ENCODE measurements around the gene PCDH1.
"Not testable (repeated sequence)": the region's sequence is repeated elsewhere in the genome, so short reads cannot be mapped to it uniquely, and the experiment has no call there.

PCDH1 gene

DNA sequence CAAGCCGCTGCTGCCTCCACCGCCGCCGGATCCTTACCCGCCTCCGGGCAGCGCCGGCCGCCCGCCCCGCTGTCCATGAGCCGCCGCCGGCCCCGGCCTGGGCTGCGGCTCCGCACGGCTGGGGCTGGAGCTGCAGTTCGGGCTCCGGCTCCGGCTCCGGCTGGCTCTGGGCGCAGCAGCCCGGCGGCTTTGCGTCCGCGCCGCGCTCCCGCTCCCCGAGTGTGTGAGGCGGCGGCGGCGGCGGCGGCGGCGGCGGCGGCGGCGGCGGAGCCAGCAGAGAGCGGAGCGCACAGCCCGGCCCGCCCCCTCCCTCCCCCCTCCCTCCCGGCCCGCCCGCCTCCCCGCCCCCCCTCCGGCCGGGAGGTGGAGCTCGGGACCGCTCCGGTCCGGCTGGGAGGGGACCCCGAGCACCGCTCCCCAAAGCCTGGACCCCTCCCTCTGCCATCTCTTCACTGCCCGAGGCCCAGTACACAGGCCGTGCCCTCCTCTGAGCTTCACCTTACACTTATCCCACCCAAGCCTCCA lies at the start of gene PCDH1:
PCDH1 (minus strand) TSS at position 225 of the 525 bp plus-strand sequence; CDS start at position 77, 148 bp downstream.
- DNase-seq: peak in 1 of 2 experiments; percentile 39

DNA sequence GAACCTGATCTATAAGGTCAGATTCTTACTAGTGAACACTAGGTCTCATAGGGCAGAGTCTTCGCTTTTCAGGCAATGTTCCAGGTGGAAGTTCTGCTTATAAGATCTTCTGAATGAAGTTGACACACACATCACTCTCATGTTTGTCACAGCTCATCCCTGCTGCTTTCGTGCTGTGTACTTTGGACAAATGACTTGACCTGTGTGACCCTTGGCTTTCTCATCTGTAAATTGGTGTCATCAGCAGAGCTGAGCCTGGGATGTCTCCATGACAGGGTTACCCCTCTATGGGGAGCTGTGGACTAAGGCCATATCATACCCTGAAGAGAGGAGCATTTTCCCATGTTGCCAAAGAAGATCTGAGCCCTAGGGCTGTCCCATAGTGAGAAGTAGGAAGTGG lies 48.2 kb upstream of the PCDH1 start:
- DNase-seq: no peak

- peak; percentile 97 for DNase-seq
These were observed 45.5 kb upstream of the PCDH1 start, which contains the start of gene DELE1 for GRCh38 chr5:141923448-141924313. TSS of gene DELE1 (plus strand) at chr5:141923871. CDS start at chr5:141923942, 71 bp downstream.

- not testable (repeated sequence) for DNase-seq
These were observed 44.7 kb upstream of the PCDH1 start for GRCh38 chr5:141922827-141923447.

DNA sequence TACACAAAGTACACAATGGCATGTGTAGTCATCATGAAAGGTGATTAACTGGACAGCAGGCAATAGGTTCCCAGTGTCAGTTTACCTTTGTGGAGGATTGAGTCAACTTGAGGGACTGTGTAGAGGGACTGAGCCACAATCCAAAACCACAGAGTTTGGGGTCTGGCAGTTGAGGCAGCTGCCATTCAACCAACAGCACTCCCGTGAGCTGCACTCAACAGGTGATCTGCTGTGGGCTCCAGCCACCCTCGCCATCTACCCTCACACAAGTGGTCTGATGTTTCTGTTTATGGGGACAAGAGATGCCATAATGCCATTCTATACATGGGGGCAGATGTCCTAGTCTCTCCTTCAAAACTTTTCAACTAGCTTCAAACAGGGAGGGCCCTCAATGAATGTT lies 42.6 kb upstream of the PCDH1 start:
- no peak for DNase-seq

GRCh38 chr5:141919218-141920119 lies 41.3 kb upstream of the PCDH1 start:
- no peak for DNase-seq

DNA sequence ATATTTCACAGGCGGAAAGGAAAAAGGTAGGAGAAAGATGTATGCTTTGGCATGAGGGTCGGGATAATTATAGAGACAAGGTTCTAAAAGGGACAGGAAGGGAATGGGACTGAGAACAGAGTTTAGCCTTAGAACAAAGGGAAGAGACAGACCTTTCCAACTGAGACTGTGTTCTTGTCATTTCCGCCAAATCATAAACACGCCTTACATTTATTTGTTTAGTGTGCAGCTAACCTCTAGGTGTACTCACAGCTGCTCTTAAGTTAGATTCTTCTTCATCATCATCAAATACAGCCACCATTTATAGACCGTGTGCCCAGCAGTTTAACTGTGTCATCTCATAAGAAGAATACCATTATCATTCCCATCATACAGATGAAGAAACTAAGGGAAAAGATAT lies 39.5 kb upstream of the PCDH1 start:
- no peak for DNase-seq

- no peak for DNase-seq
These were observed 38.3 kb upstream of the PCDH1 start for GRCh38 chr5:141916522-141916921.

GRCh38 chr5:141915881-141916336 lies 37.7 kb upstream of the PCDH1 start:
- no peak for DNase-seq

- DNase-seq: no peak
These were observed 36.6 kb upstream of the PCDH1 start for GRCh38 chr5:141914797-141915196.

DNA sequence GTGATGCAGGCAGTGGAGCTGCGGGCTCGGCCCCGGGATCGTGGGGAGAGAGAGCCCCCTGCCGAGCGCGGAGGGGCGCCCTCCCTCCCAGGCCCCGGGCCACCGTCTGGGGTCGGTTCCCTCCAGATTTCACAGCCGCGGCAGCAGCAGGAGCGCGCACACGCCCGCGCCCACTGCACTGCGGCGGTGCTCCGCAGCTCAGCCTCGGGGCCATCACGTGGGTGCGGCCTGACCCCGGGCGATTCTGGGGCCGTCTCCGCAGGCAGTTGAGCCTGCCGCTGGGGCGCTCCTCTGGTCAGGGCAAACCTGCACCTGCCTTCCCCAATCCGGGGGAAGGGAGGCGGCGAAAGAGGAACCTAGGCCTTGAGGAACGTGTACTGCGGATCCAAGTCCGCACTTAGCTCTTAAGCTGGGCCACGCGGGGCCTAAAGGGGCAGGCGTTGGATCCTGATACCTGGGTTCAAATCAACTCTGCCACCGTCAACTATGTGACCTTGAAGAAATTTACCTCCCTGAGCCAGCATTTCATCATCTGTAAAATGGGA lies 36.1 kb upstream of the PCDH1 start:
- DNase-seq: peak; percentile 31 to 48

- DNase-seq: no peak
These were observed 35.5 kb upstream of the PCDH1 start for GRCh38 chr5:141913560-141914198.

GRCh38 chr5:141910271-141910673 lies 32.1 kb upstream of the PCDH1 start:
- peak in 1 of 2 experiments; percentile 16 for DNase-seq

DNA sequence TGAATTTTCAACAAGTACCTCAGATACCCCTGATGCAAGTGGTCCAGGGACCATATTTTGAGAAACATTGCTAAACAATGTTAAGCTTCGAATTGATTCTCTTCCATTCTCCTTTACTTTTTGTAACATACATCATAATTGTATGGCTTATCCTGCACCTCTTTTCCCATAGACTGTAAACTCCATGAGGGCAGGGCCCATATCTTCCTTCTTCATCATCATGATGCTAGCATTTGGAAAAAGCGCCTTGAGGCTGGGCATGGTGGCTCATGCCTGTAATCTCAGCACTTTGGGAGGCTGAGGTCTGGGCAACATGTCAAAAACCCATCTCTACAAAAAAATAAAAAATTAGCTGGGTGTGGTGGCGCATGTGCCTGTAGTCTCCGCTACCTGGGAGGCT lies 31.0 kb upstream of the PCDH1 start:
- no peak for DNase-seq

- DNase-seq: no peak
These were observed 30.6 kb upstream of the PCDH1 start for GRCh38 chr5:141908796-141909195.

DNA sequence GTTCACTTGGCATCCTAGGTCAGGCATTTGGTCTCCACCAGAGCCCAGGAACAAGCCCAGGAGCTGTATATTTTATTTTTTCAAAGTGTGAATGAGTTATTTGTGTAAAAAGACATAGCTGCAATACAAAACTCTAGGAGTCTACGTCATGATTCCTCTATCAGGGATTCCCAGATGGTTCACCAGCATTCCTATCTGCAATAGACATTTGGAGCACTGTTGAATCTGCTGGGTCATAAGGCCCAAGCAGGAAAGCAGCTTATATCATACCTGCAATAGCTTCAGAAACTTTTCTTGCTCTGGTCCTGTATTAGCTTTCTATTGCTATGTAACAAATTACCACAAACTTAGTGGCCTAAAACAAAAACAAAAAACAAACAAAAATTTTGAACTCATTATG lies 28.8 kb upstream of the PCDH1 start:
- no peak for DNase-seq

DNA sequence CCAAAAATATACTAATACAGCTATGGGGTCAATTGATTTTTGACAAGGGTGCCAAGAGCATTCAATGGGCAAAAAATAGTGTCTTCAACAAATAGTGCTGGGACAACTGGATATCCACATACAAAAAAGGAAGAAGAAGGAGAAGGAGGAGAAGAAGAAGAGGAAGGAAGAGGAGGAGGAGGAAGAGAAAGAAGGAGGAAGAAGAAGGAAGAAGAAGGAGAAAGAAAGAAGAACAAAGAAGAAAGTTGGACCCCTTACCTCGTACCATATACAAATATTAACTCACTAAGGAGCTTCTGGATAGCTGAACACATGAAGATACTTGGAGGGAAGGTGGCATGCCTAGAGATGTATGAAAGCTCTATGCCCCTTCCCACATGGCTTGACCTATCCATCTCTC lies 28.3 kb upstream of the PCDH1 start:
- DNase-seq: no peak

DNA sequence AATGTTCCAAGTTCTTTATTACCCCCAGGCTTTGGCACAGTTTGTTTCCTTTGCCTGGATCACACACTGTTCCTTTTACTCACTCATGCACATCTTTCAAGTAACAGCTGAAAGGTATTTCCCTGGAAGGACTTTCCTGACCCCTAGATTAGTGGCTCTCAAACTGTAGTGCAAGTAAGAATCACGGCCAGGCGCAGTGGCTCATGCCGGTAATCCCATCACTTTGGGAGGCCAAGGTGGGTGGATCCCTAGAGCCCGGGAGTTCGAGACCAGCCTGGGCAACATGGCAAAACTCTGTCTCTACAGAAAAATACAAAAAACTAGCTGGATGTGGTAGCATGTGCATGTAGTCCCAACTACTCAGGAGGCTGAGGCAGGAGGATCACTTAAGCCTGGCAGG lies 26.3 kb upstream of the PCDH1 start:
- DNase-seq: no peak

- no peak for DNase-seq
These were observed 25.1 kb upstream of the PCDH1 start for GRCh38 chr5:141903261-141903660.

- DNase-seq: no peak
These were observed 24.0 kb upstream of the PCDH1 start for GRCh38 chr5:141902015-141902814.

DNA sequence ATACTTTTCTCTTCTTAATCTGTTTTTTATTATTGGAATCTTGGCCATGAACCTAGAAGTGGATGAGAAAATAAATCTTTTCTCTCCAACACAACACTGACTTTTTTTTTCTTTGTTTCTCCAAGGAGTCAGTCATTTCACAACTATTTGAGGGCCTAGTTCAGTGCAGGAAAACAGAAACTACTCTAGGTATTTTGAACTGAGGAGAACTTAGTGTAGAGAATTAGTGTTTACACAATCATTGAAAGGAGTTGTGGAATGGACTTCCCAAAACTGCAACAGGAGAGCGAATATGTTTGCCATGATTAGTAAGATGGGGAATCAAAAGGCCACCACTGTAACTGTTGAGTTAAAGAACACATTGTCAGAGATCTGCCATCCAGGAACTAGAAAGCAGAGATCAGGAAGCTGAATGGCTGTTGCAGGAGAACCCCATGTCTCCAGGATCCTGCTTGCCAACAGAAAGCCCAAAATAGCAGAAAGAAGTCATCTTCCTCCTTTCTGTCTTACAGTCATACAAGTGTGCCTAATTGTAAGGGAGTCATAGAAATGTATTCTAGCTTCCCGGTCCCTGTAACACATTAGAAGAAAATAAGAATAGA lies 20.3 kb upstream of the PCDH1 start:
- no peak for DNase-seq

Data from activated T-cell treated with anti-CD3 and anti-CD28 coated beads, Interleukin-2, amount 50 U/mL, for 48 hours (primary cell).